Fibroblast of pulmonary artery (primary cell): ENCODE measurements around the gene NHLH2.

ENCODE experiments used
- DNase-seq: peaks from one replicate; pipeline ENCODE4 v3.0.0-alpha.2; 2010; ENCODE audit warnings: low read depth
- H3K4me3 ChIP-seq: replicated peaks from 2 replicates; pipeline ENCODE4 v1.5.1; 2011; ENCODE audit warnings: low read depth, mild to moderate bottlenecking, control low read depth, low read length, moderate library complexity
- CTCF ChIP-seq: IDR thresholded peaks from 2 replicates; pipeline ENCODE4 v1.5.1; 2011; ENCODE audit warnings: mild to moderate bottlenecking, control low read depth, low read length, inconsistent platforms; ENCODE audit errors: missing control alignments

NHLH2 gene

GRCh38 chr1:115877511-115877910 is 36.6 kb upstream of the NHLH2 start:
- no peak overlapping the region for H3K4me3 ChIP-seq
- no peak for TF ChIP-seq CTCF
- peak; percentile 11 for DNase-seq

- TF ChIP-seq CTCF, result no peak
- H3K4me3 ChIP-seq, result no peak overlapping the region
- peak; percentile 85 for DNase-seq
Observed at GRCh38 chr1:115874904-115875303, 34.0 kb upstream of the NHLH2 start.

- DNase-seq, result no peak
- H3K4me3 ChIP-seq, result no peak overlapping the region
- TF ChIP-seq CTCF, result no peak
Observed at GRCh38 chr1:115874497-115874896, 33.6 kb upstream of the NHLH2 start.

- DNase-seq, result no peak
- H3K4me3 ChIP-seq, result no peak overlapping the region
- no peak for TF ChIP-seq CTCF
Observed at GRCh38 chr1:115873184-115873583, 32.3 kb upstream of the NHLH2 start.

- no peak for TF ChIP-seq CTCF
- no peak for DNase-seq
- no peak overlapping the region for H3K4me3 ChIP-seq
Observed at GRCh38 chr1:115869064-115869463, 28.1 kb upstream of the NHLH2 start.

GRCh38 chr1:115867216-115867615 is 26.3 kb upstream of the NHLH2 start:
- no peak overlapping the region for H3K4me3 ChIP-seq
- no peak for TF ChIP-seq CTCF
- DNase-seq, result no peak

GRCh38 chr1:115865704-115866380 is 24.9 kb upstream of the NHLH2 start:
- TF ChIP-seq CTCF, result no peak
- no peak for DNase-seq
- H3K4me3 ChIP-seq, result no peak overlapping the region
